Right renal pelvis (tissue), 4 donors: ENCODE results near the gene KRTCAP2. TPM values are rescaled to one million over a fixed set of nuclear protein-coding genes. Genes with fewer than 3 reads are reported as not detected.
"Not testable (repeated sequence)": the region's sequence is repeated elsewhere in the genome, so short reads cannot be mapped to it uniquely, and the experiment has no call there.

Experiments
- DNase-seq, 4 donors: peaks; one replicate each; pipeline ENCODE4 v3.0.0-alpha.2; 2013; ENCODE audit warnings: low read depth in 4 of 4, low spot score in 3 of 4, missing footprints in 1 of 4
- polyA plus RNA-seq, 4 donors: library from polyadenylated mRNA; unstranded; fragments of 120-200 nt; gene quantifications; one replicate each; pipeline ENCODE4 v1.2.1, GENCODE V29; 2013; ENCODE audit not compliant: insufficient read length in 4 of 4

KRTCAP2 gene
- polyA plus RNA-seq, 4 donors, result 137 to 177 (median 153) TPM

DNA sequence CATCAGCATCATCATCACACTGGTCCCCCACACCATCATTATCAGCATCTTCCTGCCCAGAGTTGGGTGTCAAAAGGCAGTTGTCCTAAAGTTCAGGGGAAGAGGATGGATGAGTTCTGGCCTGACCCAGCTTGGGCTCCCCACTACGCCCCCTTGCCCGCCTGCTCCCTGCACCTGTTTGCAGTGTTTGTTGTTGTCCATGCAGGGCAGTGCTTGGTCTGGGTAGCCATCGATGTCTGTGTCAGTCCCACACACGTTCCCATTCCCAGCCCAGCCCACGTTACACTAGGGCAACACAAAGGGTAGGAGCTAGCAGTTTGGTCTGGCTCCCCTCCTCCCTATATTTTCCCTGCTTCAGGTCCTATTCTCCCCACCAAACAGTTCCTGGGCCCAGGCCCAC lies 27.8 kb upstream of the KRTCAP2 start:
- DNase-seq, result no peak

GRCh38 chr1:155199792-155200191 lies 26.7 kb upstream of the KRTCAP2 start:
- DNase-seq, result no peak

DNA sequence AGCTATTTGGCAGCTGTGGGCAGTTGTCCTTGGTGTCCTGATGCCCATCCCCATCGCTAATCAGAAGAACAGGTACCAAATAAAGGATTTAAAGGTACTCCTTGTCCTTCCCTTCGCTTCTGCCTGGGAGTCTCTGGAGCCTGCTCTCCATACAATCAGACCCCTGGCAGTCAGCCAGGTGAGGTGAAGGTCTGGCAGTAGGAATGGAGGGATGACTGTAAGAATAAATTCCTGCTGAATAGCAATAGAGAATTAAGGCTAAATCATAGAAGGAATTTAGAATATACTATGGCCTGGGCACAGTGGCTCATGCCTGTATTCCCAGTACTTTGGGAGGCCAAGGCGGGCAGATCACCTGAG lies 25.4 kb upstream of the KRTCAP2 start:
- DNase-seq, result no peak

DNA sequence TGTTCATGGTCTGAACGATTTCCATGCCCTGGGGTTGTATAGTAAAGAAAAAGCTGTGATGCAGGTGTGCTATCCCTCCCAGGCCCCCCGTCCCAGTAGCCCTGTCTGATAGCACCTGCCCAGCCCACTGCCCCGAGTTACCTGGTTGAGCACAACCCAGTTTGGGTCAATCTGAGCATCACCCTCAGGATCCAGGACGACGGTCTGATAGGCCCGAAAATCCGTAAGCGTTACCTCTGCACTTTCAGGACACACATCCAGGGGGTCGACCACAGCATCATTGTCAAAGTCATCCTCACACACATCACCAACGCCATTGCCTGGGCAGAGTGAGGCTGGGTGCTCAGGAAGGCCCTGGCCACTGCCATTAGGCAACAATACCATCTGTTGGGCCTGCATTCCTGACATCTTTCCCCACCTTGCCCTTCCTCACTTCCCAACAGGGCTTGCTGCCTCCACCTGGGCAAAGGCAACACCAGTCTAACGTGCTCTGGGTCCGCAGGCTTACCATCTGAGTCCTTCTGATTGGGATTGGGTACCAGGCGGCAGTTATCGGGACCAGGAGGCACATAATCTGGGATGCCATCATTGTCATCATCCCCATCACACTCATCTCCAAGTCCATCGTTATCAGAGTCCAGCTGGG lies 24.9 kb upstream of the KRTCAP2 start:
- no peak for DNase-seq

DNA sequence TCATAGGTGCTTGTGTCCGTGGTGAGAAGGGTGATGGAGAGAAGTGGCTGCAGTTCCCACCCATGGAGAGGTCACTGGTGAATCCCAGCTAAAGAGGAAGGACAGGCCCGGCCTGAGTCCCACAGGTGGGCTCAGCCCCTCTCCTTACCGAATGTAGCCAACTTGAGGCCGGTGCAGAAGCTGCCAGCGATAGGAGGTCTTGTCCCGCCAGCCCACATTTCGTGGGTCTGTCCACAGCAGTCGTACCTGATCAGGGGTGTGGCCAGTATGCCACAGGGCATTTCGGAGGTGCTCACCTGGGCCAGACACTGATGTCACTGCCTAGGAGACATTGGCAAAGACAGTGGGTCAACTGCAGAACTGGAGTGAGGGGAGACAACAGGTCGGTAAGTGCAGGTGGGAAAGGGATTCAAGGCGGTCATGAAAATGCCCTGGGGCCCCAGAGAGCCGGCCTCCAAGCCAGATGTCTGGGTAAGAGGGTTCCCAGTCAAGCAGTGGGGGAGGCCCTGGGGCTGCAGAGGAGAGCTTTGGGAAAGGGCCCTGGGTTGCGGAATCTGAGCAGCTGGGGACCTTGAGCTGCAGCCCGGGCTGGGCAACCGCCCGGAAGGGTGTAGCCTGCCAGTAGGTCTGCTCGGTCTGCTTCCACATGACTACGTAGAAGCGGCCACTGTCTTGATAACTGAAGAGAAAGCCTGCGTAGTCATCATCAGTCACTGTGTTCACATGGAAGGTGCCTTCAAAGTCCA lies 24.0 kb upstream of the KRTCAP2 start:
- no peak for DNase-seq

DNA sequence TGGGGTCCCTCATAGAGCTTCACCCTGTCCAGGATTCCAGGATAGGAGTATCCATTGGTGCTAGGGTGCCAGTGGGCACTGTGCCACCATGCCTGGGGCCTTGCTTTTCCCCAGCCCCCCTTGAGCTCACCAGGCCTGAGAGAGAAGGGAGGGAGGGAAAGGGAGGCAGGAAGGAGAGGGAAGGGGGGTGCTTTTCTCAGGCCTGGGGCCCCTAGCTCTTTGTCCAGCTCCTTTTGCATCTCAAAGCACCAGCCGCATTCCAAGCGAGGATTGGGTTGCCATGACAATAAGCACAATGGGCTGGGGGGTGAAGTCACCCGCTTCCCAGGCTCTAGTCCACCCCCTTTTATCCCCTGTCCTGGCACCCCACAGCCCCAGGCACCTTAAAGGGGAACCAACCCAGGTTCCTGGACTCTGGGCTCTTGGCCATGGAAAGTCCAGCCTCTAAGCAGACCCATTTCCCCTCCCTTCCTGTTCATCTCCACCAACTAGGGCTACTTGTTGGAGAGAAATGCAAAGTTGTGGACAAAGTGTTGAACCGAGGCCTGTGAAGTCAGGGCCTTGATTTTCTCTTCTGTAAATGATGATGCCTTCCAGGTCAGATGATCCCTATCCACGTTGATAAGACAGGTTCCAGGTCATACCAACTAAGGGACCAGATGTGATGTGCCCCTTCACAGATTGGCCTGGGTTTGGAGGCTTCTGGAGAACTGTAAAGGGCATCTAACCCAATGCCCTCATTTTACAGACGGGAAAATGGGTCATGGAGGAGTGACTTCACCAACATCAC lies 23.2 kb upstream of the KRTCAP2 start:
- no peak for DNase-seq

- no peak for DNase-seq
Measured at GRCh38 chr1:155195201-155196102, 22.3 kb upstream of the KRTCAP2 start.

- DNase-seq, result not testable (repeated sequence)
Measured at GRCh38 chr1:155193991-155194240, 20.8 kb upstream of the KRTCAP2 start.

GRCh38 chr1:155193275-155193990 lies 20.3 kb upstream of the KRTCAP2 start:
- peak in 3 of 4 donors; percentile 84 to 91 (median 85) for DNase-seq

DNA sequence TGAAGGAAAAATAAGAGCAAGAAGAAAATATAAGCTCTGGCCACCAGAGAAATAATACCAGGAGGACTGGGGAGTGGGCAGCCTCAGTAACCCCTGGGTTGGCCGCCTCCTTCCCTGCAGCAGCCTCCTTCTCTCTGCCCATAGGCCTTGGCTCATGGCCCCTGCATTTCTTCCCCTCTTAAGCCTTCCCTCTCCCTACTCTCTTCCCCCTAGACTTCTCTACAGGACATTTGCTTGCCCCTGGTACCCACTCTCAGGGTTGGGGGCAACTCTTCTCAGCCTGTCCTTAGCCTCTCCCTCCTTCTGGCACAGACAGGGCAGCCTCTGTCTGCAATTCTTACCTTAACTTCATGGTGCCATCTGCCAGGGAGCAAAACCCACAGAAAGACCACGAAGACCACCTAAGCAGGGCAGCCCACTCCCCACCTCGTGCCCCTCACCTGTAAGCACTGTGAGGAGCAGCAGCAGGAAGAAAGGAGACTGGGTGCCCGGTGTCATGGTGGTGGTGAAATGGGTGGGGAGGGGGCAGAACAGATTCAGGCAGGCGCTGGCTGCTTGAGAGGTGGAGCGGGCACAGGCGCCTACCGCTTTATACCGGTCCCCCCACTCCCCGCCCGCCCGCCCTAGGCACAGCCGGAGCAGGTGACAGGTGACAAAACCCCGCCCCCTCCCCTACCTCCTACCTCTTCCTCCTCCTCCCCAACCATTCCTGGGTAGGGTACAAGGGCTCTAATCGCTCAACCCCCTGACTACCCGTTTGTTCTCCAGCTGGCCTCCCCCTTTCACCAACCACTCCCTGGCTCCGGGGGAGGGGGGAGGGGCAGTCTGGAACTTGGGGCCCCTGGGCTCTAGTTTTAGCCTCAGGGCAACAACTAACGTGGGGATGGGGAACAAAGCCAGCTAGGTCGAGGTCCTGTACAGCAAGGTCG lies 19.5 kb upstream of the KRTCAP2 start:
- DNase-seq, result no peak

GRCh38 chr1:155191904-155192303 lies 18.8 kb upstream of the KRTCAP2 start:
- no peak for DNase-seq

- not testable (repeated sequence) for DNase-seq
Measured at GRCh38 chr1:155189926-155190325, 16.8 kb upstream of the KRTCAP2 start.

GRCh38 chr1:155188268-155188667 lies 15.2 kb upstream of the KRTCAP2 start:
- no peak for DNase-seq

DNA sequence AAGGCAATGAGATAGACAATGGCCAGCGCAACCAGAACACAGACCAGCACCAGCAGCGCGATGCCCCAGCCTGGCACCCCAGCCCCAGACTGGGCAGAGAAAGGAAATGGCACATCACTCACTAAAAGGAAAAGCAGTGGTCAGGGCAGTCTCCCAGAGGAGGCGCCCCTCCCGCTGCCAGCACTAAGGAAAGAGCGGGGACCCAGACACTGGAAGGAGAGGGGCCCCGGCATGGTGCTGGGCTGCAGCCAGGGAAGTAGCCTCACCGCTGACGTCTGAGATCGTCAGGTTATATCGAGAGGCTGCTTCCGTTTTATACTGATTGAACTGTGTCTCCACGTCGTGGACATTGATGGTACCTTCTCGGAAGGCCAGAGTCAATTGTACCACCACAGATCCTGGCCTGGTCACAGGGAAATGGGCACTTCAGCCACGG lies 14.4 kb upstream of the KRTCAP2 start:
- no peak for DNase-seq

DNA sequence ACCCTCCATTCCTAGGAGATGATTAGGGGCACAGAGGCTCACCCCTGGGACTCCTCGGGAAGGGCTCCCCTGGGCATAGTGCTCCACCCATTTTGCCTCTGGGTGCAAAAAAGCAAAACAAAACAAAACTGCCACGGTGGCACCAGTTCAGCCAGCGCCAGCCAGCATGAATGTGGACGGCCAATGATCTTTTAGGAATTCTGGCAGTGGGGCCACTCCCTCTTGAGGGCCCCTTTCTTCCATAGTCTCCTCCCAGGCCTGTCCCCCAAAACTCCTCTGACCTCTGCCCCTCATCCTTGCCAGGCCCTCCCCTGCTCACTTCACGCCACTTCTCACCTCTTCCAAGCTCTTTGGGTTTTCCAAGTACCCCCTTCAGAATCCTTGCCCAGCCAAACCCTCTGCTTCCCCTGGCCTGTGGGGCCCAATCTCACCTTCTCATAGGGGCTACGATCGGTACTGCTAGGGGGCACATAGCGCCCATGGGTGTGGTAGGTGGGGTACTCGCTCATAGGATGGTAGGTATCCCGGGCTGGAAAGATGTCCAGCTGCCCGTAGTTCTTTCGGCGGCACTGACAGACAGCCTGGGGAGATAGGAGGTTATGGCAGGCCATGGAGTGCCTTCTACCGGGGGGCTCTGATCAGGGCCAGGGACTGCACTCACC lies 13.8 kb upstream of the KRTCAP2 start:
- no peak for DNase-seq

- no peak for DNase-seq
Measured at GRCh38 chr1:155186067-155186793, 13.1 kb upstream of the KRTCAP2 start.

- no peak for DNase-seq
Measured at GRCh38 chr1:155185783-155186066, 12.6 kb upstream of the KRTCAP2 start.
